NCI-H2227 (cell line): ENCODE data around the gene NCCRP1.
"Not testable (repeated sequence)": the region's sequence is repeated elsewhere in the genome, so short reads cannot be mapped to it uniquely, and the experiment has no call there.

Experiments used
- DNase-seq: peaks from one replicate; lab custom pipeline; 2025; ENCODE audit not compliant: unreplicated experiment; lab: John Stamatoyannopoulos, UW

The NCCRP1 gene

GRCh38 chr19:39206122-39206521 lies 9.4 kb downstream of the NCCRP1 start:
- DNase-seq = no peak

GRCh38 chr19:39207293-39207836 lies 10.6 kb downstream of the NCCRP1 start:
- no peak for DNase-seq

GRCh38 chr19:39208175-39208795 lies 11.5 kb downstream of the NCCRP1 start:
- no peak for DNase-seq

- no peak for DNase-seq
Measured at GRCh38 chr19:39209196-39209595, 12.4 kb downstream of the NCCRP1 start.

- no peak for DNase-seq
Measured at GRCh38 chr19:39211731-39212374, 15.1 kb downstream of the NCCRP1 start.

- DNase-seq = peak; percentile 76
Measured at GRCh38 chr19:39212375-39212742, 15.6 kb downstream of the NCCRP1 start.

- not testable (repeated sequence) for DNase-seq
Measured at GRCh38 chr19:39215323-39215722, 18.6 kb downstream of the NCCRP1 start.

GRCh38 chr19:39217094-39217493 lies 20.3 kb downstream of the NCCRP1 start:
- DNase-seq = no peak

- peak; percentile 62 for DNase-seq
Measured at GRCh38 chr19:39218230-39219007, 21.7 kb downstream of the NCCRP1 start.

- DNase-seq = not testable (repeated sequence)
Measured at GRCh38 chr19:39219108-39219507, 22.3 kb downstream of the NCCRP1 start.

GRCh38 chr19:39223703-39224279 lies 27.0 kb downstream of the NCCRP1 start:
- no peak for DNase-seq

GRCh38 chr19:39224910-39225309 lies 28.1 kb downstream of the NCCRP1 start:
- DNase-seq = no peak

- DNase-seq = no peak
Measured at GRCh38 chr19:39230096-39230764, 33.5 kb downstream of the NCCRP1 start.

- DNase-seq = no peak
Measured at GRCh38 chr19:39232708-39233107, 35.9 kb downstream of the NCCRP1 start.

- DNase-seq = no peak
Measured at GRCh38 chr19:39236527-39236926, 39.8 kb downstream of the NCCRP1 start.

GRCh38 chr19:39237200-39238184 lies 40.7 kb downstream of the NCCRP1 start:
- peak; percentile 58 for DNase-seq

- DNase-seq = no peak
Measured at GRCh38 chr19:39238209-39238608, 41.4 kb downstream of the NCCRP1 start.

GRCh38 chr19:39238944-39239343 lies 42.2 kb downstream of the NCCRP1 start:
- no peak for DNase-seq

GRCh38 chr19:39240421-39240820 lies 43.7 kb downstream of the NCCRP1 start:
- no peak for DNase-seq

- DNase-seq = not testable (repeated sequence)
Measured at GRCh38 chr19:39243741-39244140, 47.0 kb downstream of the NCCRP1 start.
